Stimulated activated CD4-positive, alpha-beta T cell treated with anti-CD3 and anti-CD28 coated beads, Interleukin-2, amount 100 ng/mL, for 24 hours (primary cell): Measurements from ENCODE around the gene TIAM2.

ENCODE experiments used
- DNase-seq, 2 donors: peaks; one replicate each; pipeline ENCODE4 v3.0.0-alpha.2; 2020

The TIAM2 gene

GRCh38 chr6:155244434-155244833, 249.3 kb downstream of the TIAM2 start:
- DNase-seq = no peak

- no peak for DNase-seq
Measured at GRCh38 chr6:155245193-155245592, 250.1 kb downstream of the TIAM2 start.

GRCh38 chr6:155245831-155246230, 250.7 kb downstream of the TIAM2 start:
- no peak for DNase-seq

GRCh38 chr6:155246825-155247224, 251.7 kb downstream of the TIAM2 start:
- no peak for DNase-seq

- DNase-seq = no peak
Measured at GRCh38 chr6:155247618-155248007, 252.5 kb downstream of the TIAM2 start.

GRCh38 chr6:155248008-155249001, 253.2 kb downstream of the TIAM2 start:
- DNase-seq = peak; percentile 26 to 28

- no peak for DNase-seq
Measured at GRCh38 chr6:155250701-155251381, 255.7 kb downstream of the TIAM2 start.

- DNase-seq = no peak
Measured at GRCh38 chr6:155252581-155252980, 257.5 kb downstream of the TIAM2 start.

- DNase-seq = no peak
Measured at GRCh38 chr6:155253337-155253736, 258.2 kb downstream of the TIAM2 start.

- DNase-seq = no peak
Measured at GRCh38 chr6:155254139-155254538, 259.0 kb downstream of the TIAM2 start.

GRCh38 chr6:155256122-155256795, 261.1 kb downstream of the TIAM2 start:
- DNase-seq = no peak

GRCh38 chr6:155257796-155258195, 262.7 kb downstream of the TIAM2 start:
- DNase-seq = no peak

GRCh38 chr6:155259204-155259603, 264.1 kb downstream of the TIAM2 start:
- no peak for DNase-seq

GRCh38 chr6:155259897-155260296, 264.8 kb downstream of the TIAM2 start:
- no peak for DNase-seq

- DNase-seq = no peak
Measured at GRCh38 chr6:155260686-155261085, 265.6 kb downstream of the TIAM2 start.

GRCh38 chr6:155261111-155261900, 266.2 kb downstream of the TIAM2 start:
- no peak for DNase-seq

- DNase-seq = no peak
Measured at GRCh38 chr6:155262655-155263054, 267.5 kb downstream of the TIAM2 start.

GRCh38 chr6:155263373-155264063, 268.4 kb downstream of the TIAM2 start, which contains the start of gene CLDN20:
Gene CLDN20, plus strand, starts transcription at chr6:155264013. Its CDS starts 11,707 bp downstream, at chr6:155275720.
- no peak for DNase-seq

GRCh38 chr6:155264693-155265320, 269.7 kb downstream of the TIAM2 start:
- no peak for DNase-seq

- no peak for DNase-seq
Measured at GRCh38 chr6:155265843-155266535, 270.9 kb downstream of the TIAM2 start.

- DNase-seq = no peak
Measured at GRCh38 chr6:155267411-155267810, 272.3 kb downstream of the TIAM2 start.
